ENCODE data around the gene DHX35. TPM values are rescaled to one million over a fixed set of nuclear protein-coding genes. Genes with fewer than 3 reads are reported as not detected.
A peak's percentile ranks its signal among the peaks of the same experiment; 100 is the strongest.

The DHX35 gene
- total and polyA plus RNA-seq, 2 of the 13 experiments (the other 11 are each of a cell fraction or from before 2014, with no cell fraction given): 25.8 to 28.7 TPM

- TF ChIP-seq ZBTB33 (CRISPR knock-in tag; IDR thresholded peaks at IDR 0.05) (peak; percentile 87; the same call in 1 of the 2 replicates), ZNF552 (CRISPR knock-in tag; IDR thresholded peaks at IDR 0.05; ENCODE audit: borderline replicate concordance) (0 out of 2 replicates have a peak, but pooled peaks have one; percentile 63), ATAD3A (CRISPR knock-in tag; IDR thresholded peaks at IDR 0.05) (no peak; the same call in 1 of the 2 replicates), ZSCAN29 (CRISPR knock-in tag; conservative IDR thresholded peaks at IDR 0.05) (no peak; the same call in 1 of the 2 replicates), PTBP1 (IDR thresholded peaks at IDR 0.05; ENCODE audit: low read depth, low read length, poor library complexity, severe bottlenecking) (peak; percentile 90), ZFY (CRISPR knock-in tag; IDR thresholded peaks at IDR 0.05) (peak; percentile 94), CREBL2 (CRISPR knock-in tag; IDR thresholded peaks at IDR 0.05; ENCODE audit: borderline replicate concordance) (peak; percentile 71), RBM39 (IDR thresholded peaks at IDR 0.05; ENCODE audit: low read depth, low read length, poor library complexity, severe bottlenecking) (no peak), ZSCAN25 (CRISPR knock-in tag; IDR thresholded peaks at IDR 0.05) (peak; percentile 100), ZNF850 (CRISPR knock-in tag; conservative IDR thresholded peaks at IDR 0.05) (0 out of 2 replicates have a peak, but pooled peaks have one; percentile 80), ZBTB49 (CRISPR knock-in tag; IDR thresholded peaks at IDR 0.05; ENCODE audit: borderline replicate concordance) (peak; percentile 23; the same call in 1 of the 2 replicates), KLF9 (CRISPR knock-in tag; IDR thresholded peaks at IDR 0.05; ENCODE audit: low read depth) (no peak; the same call in none of the 2 replicates), RNF219 (CRISPR knock-in tag; IDR thresholded peaks at IDR 0.05) (no peak), E2F5 (CRISPR knock-in tag; conservative IDR thresholded peaks at IDR 0.05) (peak; percentile 94), LBX2 (CRISPR knock-in tag; IDR thresholded peaks at IDR 0.05; ENCODE audit: borderline replicate concordance) (no peak; the same call in 1 of the 2 replicates), ZNF607 (CRISPR knock-in tag; IDR thresholded peaks at IDR 0.05; ENCODE audit: borderline replicate concordance) (peak; percentile 72; the same call in 1 of the 2 replicates), EHMT2 (IDR thresholded peaks at IDR 0.05; ENCODE audit: borderline replicate concordance, low read depth, low read length) (peak; percentile 34; the same call in 1 of the 2 replicates), CREM (IDR thresholded peaks at IDR 0.05) (0 out of 2 replicates have a peak, but pooled peaks have one; percentile 20), CREM (CRISPR knock-in tag; IDR thresholded peaks at IDR 0.05) (no peak), MAF1 (CRISPR knock-in tag; IDR thresholded peaks at IDR 0.05; ENCODE audit: borderline replicate concordance) (0 out of 2 replicates have a peak, but pooled peaks have one; percentile 60)
Observed at GRCh38 chr20:38926142-38926933, 35.8 kb upstream of the DHX35 start, which contains the start of gene FAM83D (continued).

Data from HepG2 (cell line).